GM19351 (cell line): ENCODE measurements around the gene PEAK3.

Experiments used
- ATAC-seq: cut with Tn5 transposase; IDR thresholded peaks from one replicate; pipeline ENCODE4 v1.9.1; 2021; ENCODE audit warnings: mild to moderate bottlenecking, moderate library complexity; ENCODE audit not compliant: unreplicated experiment

Gene PEAK3

GRCh38 chr19:2252055-2252796 is 29.7 kb downstream of the PEAK3 start:
- no peak for ATAC-seq

DNA sequence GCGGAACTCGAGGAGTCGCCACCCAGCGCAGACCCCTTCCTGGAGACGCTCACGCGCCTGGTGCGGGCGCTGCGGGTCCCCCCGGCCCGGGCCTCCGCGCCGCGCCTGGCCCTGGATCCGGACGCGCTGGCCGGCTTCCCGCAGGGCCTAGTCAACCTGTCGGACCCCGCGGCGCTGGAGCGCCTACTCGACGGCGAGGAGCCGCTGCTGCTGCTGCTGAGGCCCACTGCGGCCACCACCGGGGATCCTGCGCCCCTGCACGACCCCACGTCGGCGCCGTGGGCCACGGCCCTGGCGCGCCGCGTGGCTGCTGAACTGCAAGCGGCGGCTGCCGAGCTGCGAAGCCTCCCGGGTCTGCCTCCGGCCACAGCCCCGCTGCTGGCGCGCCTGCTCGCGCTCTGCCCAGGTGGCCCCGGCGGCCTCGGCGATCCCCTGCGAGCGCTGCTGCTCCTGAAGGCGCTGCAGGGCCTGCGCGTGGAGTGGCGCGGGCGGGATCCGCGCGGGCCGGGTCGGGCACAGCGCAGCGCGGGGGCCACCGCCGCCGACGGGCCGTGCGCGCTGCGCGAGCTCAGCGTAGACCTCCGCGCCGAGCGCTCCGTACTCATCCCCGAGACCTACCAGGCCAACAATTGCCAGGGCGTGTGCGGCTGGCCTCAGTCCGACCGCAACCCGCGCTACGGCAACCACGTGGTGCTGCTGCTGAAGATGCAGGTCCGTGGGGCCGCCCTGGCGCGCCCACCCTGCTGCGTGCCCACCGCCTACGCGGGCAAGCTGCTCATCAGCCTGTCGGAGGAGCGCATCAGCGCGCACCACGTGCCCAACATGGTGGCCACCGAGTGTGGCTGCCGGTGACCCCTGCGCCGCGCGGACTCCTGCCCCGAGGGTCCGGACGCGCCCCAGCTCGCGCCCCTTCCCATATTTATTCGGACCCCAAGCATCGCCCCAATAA is 30.6 kb downstream of the PEAK3 start:
- ATAC-seq, result no peak

GRCh38 chr19:2250766-2251105 is 31.2 kb downstream of the PEAK3 start:
- no peak for ATAC-seq

GRCh38 chr19:2249880-2250765 is 31.9 kb downstream of the PEAK3 start:
- no peak for ATAC-seq

DNA sequence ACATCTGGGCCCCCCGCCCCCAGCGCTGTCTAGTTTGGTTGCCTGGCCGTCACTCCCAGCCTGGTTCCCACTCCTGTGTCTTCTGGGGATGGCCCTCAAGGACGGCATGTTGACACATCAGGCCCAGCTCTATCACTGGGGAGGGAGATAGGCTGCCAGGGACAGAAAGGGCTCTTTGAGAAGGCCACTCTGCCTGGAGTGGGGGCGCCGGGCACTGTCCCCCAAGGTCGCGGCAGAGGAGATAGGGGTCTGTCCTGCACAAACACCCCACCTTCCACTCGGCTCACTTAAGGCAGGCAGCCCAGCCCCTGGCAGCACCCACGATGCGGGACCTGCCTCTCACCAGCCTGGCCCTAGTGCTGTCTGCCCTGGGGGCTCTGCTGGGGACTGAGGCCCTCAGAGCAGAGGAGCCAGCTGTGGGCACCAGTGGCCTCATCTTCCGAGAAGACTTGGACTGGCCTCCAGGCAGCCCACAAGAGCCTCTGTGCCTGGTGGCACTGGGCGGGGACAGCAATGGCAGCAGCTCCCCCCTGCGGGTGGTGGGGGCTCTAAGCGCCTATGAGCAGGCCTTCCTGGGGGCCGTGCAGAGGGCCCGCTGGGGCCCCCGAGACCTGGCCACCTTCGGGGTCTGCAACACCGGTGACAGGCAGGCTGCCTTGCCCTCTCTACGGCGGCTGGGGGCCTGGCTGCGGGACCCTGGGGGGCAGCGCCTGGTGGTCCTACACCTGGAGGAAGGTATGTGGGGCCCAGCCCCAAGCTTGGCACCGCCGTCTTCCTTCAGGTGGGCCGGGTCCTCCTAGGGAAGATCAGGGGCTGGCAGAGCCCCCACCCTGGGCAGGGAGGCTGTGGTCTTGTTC is 32.7 kb downstream of the PEAK3 start, which contains the start of gene AMH:
TSS of gene AMH (plus strand) at position 314 of the 857 bp plus-strand sequence. CDS start at position 324, 10 bp downstream.
- ATAC-seq, result no peak

DNA sequence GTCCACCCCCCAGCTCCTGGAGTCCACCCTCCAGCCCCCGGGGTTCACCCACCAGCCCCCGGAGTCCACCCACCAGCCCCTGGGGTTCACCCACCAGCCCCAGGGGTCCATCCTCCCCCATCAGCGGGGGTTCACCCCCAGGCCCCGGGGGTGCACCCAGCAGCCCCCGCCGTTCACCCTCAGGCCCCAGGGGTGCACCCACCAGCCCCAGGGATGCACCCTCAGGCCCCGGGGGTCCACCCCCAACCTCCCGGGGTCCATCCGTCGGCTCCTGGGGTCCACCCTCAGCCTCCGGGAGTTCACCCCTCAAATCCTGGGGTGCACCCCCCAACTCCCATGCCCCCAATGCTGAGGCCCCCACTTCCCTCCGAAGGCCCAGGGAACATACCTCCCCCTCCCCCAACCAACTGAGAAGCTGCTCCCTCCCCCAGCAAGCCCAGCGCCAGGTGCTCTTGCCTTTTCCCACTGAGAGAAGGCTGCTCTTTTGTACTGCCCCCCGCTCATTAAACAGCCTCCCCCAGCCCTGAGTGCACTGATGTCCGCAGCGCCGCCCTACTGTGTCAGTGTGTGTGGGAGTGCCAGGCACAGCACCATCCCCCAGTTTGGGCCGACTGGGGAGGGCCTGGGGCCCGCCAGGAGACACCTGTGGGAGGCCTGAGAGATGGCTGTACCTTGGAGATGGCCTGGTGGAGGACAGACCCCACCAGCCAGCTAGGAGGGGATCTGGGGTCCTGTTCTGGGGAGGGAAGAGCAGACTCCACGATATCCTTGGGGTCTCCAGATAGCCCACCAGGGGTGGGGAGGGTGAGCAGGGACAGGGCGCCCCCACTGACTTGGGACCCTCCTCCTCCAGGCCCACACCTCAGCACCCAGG is 33.6 kb downstream of the PEAK3 start:
- no peak for ATAC-seq

GRCh38 chr19:2247433-2248101 is 34.4 kb downstream of the PEAK3 start:
- ATAC-seq, result no peak

DNA sequence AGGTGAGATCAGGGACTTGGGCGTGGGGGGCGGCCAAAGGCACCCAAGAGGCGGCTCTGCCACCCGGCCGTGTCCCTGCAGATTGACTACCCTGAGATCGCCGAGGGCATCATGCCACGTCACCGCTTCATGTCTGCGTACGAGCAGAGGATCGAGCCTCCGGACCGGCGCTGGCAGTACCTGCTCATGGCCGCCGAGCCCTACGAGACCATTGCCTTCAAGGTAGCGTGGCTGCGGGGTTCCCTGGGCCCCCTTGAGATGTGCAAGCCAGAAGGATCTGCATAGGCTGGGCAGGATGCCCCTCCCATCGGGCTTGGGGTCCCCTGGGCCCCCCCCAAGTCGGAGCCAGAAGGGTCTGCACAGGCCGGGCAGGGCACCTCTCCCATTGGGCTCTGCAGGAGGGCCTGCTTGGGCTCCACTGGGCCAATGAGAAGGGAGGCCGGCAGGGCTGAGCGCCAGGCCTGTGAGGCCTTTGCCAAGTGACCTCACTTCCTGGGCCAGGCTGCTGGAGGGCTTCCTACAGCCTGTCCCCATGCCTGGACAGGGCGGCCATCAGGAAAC is 35.1 kb downstream of the PEAK3 start:
- ATAC-seq, result no peak

DNA sequence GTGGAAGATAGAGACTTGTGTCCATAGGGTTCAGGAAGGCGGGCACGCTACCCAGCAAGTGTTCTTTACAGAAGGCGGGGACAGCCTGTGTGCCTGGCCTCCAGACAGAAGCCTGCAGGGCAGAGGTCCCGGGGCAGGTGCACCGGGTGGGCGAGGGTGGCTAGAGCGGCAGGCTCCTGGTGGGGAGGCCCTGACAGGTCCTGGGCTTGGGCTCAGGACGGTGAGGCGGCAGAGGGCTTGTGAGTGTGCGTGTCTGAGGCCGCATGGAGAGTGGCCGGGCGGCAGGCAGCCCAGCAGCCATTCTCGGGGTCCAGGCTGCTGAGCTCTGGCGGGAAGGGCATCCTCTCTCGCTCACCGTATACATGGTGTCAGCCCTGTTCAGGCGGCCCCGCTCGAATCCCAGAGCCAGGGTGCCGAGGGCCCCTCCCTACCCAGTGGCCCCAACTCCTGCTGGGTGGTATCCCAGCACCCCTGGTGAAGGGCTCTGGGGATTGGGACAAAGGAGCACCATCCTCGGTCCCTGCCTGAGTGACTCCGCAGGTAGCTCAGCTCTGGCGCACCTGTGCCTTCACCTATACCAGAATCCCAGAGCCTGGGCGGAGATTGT is 35.9 kb downstream of the PEAK3 start:
- ATAC-seq, result no peak

DNA sequence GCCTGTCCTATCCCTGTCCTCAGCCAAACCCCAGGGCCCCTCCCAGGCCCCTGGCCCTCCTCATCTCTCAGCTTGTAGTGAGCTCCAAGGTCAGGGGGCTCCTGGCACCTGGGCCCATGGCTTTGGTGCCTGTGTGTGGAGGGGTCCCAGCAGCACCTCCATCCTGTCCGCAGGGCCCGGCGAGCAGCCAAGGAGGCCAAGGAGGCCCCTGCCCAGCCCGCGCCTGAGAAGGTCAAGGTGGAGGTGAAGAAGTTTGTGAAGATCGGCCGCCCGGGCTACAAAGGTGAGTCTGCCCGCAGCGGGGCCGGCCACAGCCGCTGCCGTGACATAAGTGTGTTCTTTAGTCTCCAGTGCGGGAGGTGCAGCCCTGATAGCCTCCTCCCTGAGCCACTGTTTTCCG is 36.7 kb downstream of the PEAK3 start:
- ATAC-seq, result no peak

- ATAC-seq, result no peak
These were observed 37.5 kb downstream of the PEAK3 start for GRCh38 chr19:2244486-2244885.

DNA sequence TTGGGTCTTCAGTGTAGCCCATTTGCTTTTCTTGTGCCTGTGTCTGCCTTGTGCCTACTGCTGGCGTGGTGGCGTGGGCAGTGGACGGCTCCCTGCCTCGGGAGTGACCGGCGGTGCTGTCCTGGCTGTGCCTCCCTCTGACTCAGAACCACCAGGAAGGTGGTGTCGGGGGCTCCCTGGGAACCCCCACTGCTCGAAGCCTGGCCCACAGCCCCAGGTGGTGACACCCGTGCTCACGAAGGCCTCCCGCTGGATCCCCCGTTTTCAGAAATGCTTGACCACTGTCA is 37.9 kb downstream of the PEAK3 start:
- ATAC-seq, result no peak

DNA sequence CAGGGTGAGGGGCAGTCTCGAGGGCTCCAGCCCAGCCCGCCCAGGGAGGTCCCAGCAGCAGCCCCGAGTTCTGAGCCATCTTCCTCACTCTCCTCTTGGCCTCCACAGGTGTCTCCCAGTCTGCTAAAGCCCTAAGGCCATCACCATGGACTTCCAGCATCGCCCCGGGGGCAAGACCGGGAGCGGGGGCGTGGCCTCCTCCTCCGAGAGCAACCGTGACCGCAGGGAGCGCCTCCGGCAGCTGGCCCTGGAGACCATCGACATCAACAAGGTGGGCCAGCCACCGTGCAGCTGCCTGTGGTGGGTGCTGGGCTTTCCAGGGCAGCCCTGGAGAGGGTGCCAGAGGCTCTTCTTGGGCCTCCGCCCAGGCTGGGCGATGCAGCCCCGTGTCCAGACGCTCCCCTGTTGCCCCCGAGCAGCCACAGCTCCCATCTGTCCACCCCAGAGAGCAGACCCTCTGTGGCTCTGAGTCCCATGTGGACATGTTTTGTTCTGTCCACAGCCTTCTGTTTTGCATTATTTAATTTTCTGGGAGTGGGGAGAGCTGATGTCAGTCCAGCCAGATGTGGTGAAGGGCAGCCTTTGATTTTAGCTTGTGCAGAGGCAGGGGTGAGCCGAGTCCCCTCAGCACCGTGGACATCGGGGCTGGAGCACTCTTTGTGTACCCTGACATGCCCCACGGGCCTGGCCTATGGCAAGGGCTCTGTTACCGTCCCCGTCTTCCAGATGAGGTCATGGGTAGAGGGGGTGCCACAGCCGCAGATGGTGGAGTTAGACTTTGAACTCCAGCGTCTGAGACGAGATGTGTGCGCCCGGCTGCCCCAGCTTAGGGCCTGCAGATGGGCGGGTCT is 38.5 kb downstream of the PEAK3 start:
- no peak for ATAC-seq

DNA sequence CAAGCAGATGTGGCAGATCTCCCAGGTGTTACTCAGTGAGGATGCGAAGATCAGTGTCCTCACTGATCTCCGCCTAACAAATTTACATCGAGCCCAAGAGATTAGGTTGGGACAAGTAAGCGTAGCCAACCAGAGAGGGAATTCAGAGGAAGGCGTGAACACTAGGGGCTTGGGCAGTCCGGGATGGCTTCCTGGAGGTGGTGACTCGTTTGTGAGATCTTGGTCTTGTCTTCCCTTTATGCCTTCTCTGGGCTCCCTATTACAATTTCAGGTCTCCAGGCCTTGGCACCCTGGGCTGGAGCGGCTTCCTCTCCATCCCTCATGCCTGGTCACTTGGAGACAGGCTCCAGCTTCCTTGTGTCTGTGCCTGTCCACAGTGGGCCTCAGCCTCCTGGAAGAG is 39.2 kb downstream of the PEAK3 start:
- ATAC-seq, result no peak

GRCh38 chr19:2242092-2242537 is 39.9 kb downstream of the PEAK3 start:
- no peak for ATAC-seq

- no peak for ATAC-seq
These were observed 40.9 kb downstream of the PEAK3 start for GRCh38 chr19:2240881-2241760.
